Fibroblast of pulmonary artery (primary cell): ENCODE data around the gene ANKS1B.

Experiments
- DNase-seq: peaks from one replicate; pipeline ENCODE4 v3.0.0-alpha.2; 2010; ENCODE audit warnings: low read depth
- H3K4me3 ChIP-seq: replicated peaks from 2 replicates; pipeline ENCODE4 v1.5.1; 2011; ENCODE audit warnings: low read depth, mild to moderate bottlenecking, control low read depth, low read length, moderate library complexity
- CTCF ChIP-seq: IDR thresholded peaks from 2 replicates; pipeline ENCODE4 v1.5.1; 2011; ENCODE audit warnings: mild to moderate bottlenecking, control low read depth, low read length, inconsistent platforms; ENCODE audit errors: missing control alignments

ANKS1B gene

GRCh38 chr12:99147130-99147529 is 837.6 kb downstream of the ANKS1B start:
- no peak overlapping the region for H3K4me3 ChIP-seq
- TF ChIP-seq CTCF = no peak
- no peak for DNase-seq

- TF ChIP-seq CTCF = no peak
- no peak for DNase-seq
- no peak overlapping the region for H3K4me3 ChIP-seq
Measured at GRCh38 chr12:99146730-99147129, 838.0 kb downstream of the ANKS1B start.

GRCh38 chr12:99146185-99146584 is 838.6 kb downstream of the ANKS1B start:
- DNase-seq = peak; percentile 8
- TF ChIP-seq CTCF = no peak
- H3K4me3 ChIP-seq = no peak overlapping the region

GRCh38 chr12:99142651-99143050 is 842.1 kb downstream of the ANKS1B start:
- no peak overlapping the region for H3K4me3 ChIP-seq
- DNase-seq = no peak
- no peak for TF ChIP-seq CTCF

- no peak for DNase-seq
- TF ChIP-seq CTCF = no peak
- no peak overlapping the region for H3K4me3 ChIP-seq
Measured at GRCh38 chr12:99140017-99140720, 844.6 kb downstream of the ANKS1B start.

- TF ChIP-seq CTCF = no peak
- no peak for DNase-seq
- H3K4me3 ChIP-seq = no peak overlapping the region
Measured at GRCh38 chr12:99138393-99138792, 846.3 kb downstream of the ANKS1B start.
